PFSK-1 (cell line): ENCODE measurements around the gene ZNF282.

ENCODE experiments used
- FOXP2 ChIP-seq: optimal IDR thresholded peaks from 2 replicates; pipeline ENCODE3; 2011; ENCODE audit warnings: borderline replicate concordance, control low read depth, inconsistent platforms; ENCODE audit not compliant: insufficient read depth; ENCODE audit errors: extremely low read length, extremely low read depth
- POLR2AphosphoS5 ChIP-seq: IDR thresholded peaks from 2 replicates; pipeline ENCODE4 v1.6.1; 2012; ENCODE audit warnings: low read depth, mild to moderate bottlenecking, control low read depth, low read length, moderate library complexity
- REST ChIP-seq, 2 experiments: IDR thresholded peaks; 2 replicates each; pipeline versions ENCODE4 v1.6.1 to v1.8.0; 2011 to 2012; ENCODE audit warnings: low read depth in 2 of 2, low read length in 2 of 2, control low read depth in 1 of 2, inconsistent platforms in 1 of 2, mild to moderate bottlenecking in 1 of 2, moderate library complexity in 1 of 2; ENCODE audit not compliant: insufficient read depth in 1 of 2
- SIN3A ChIP-seq: IDR thresholded peaks from 2 replicates; pipeline ENCODE4 v1.6.1; 2012; ENCODE audit warnings: mild to moderate bottlenecking, low read length, moderate library complexity, borderline replicate concordance; ENCODE audit not compliant: insufficient read depth
- TAF1 ChIP-seq: IDR thresholded peaks from 2 replicates; pipeline ENCODE4 v1.6.1; 2012; ENCODE audit warnings: low read length, control low read depth, borderline replicate concordance; ENCODE audit not compliant: insufficient read depth

ZNF282 gene

GRCh38 chr7:149217570-149217969, 22.2 kb downstream of the ZNF282 start:
- TF ChIP-seq REST (IDR thresholded peaks at IDR 0.05; ENCODE audit: insufficient read depth in 1 of 2, low read depth in 2 of 2, low read length in 2 of 2) (no peak), SIN3A (no peak), TAF1 (no peak), FOXP2 (no peak), POLR2AphosphoS5 (no peak)

- TF ChIP-seq FOXP2, result no peak
- no peak for TF ChIP-seq SIN3A
Observed at GRCh38 chr7:149218469-149219420, 23.4 kb downstream of the ZNF282 start.

- TF ChIP-seq REST (IDR thresholded peaks at IDR 0.05; ENCODE audit: insufficient read depth in 1 of 2, low read depth in 2 of 2, low read length in 2 of 2) (no peak), TAF1 (no peak), POLR2AphosphoS5 (no peak), SIN3A (no peak), FOXP2 (no peak)
Observed at GRCh38 chr7:149220534-149220933, 25.2 kb downstream of the ZNF282 start.

GRCh38 chr7:149223176-149223575, 27.8 kb downstream of the ZNF282 start:
- TF ChIP-seq TAF1 (no peak), SIN3A (no peak), FOXP2 (no peak), REST (IDR thresholded peaks at IDR 0.05; ENCODE audit: insufficient read depth in 1 of 2, low read depth in 2 of 2, low read length in 2 of 2) (no peak), POLR2AphosphoS5 (no peak)

- TF ChIP-seq REST (IDR thresholded peaks at IDR 0.05; ENCODE audit: insufficient read depth in 1 of 2, low read depth in 2 of 2, low read length in 2 of 2) (no peak), FOXP2 (no peak), POLR2AphosphoS5 (no peak), TAF1 (no peak), SIN3A (no peak)
Observed at GRCh38 chr7:149223761-149224160, 28.4 kb downstream of the ZNF282 start.
